Epithelial cell of prostate (primary cell): Measurements from ENCODE around the gene ARMS2.

Experiments
- DNase-seq: peaks from one replicate; pipeline ENCODE4 v3.0.0-alpha.2; 2011; ENCODE audit warnings: low read depth, low spot score
- H3K27ac ChIP-seq: fragments of 450-650 bp; 2 replicates; pipeline ENCODE4 v1.5.1; 2017; ENCODE audit warnings: mild to moderate bottlenecking

Gene ARMS2

GRCh38 chr10:122449153-122449552 is 5.3 kb upstream of the ARMS2 start:
- DNase-seq: no peak
- no peak overlapping the region for H3K27ac ChIP-seq

GRCh38 chr10:122450353-122450990 is 4.0 kb upstream of the ARMS2 start:
- H3K27ac ChIP-seq: no peak overlapping the region
- DNase-seq: no peak

GRCh38 chr10:122454071-122454470 is 382 bp upstream of the ARMS2 start:
- no peak overlapping the region for H3K27ac ChIP-seq
- DNase-seq: no peak

- no peak for DNase-seq
- H3K27ac ChIP-seq: no peak overlapping the region
These were observed 1.1 kb downstream of the ARMS2 start for GRCh38 chr10:122455376-122456079.

DNA sequence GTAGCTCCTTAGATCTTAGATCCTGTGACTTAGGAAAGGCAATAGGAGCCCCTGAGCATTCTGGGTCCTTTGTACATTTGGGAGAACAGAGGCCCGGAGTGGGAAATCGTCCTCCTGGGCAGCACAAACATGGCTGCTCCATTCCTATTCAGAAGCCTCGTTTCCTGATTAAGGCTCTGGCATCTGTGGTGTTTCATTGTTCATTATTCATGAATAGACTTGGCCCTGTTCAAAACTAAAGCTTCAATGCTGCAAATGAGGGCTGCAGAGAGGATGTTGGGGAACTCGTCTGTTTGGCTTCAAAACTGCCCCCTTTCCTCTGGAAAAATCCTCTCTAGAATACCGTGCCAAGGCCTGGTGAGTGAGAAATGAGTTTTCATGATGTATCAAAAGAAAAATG is 3.5 kb downstream of the ARMS2 start:
- H3K27ac ChIP-seq: no peak overlapping the region
- no peak for DNase-seq

- DNase-seq: no peak
- no peak overlapping the region for H3K27ac ChIP-seq
These were observed 4.2 kb downstream of the ARMS2 start for GRCh38 chr10:122458693-122459092.

DNA sequence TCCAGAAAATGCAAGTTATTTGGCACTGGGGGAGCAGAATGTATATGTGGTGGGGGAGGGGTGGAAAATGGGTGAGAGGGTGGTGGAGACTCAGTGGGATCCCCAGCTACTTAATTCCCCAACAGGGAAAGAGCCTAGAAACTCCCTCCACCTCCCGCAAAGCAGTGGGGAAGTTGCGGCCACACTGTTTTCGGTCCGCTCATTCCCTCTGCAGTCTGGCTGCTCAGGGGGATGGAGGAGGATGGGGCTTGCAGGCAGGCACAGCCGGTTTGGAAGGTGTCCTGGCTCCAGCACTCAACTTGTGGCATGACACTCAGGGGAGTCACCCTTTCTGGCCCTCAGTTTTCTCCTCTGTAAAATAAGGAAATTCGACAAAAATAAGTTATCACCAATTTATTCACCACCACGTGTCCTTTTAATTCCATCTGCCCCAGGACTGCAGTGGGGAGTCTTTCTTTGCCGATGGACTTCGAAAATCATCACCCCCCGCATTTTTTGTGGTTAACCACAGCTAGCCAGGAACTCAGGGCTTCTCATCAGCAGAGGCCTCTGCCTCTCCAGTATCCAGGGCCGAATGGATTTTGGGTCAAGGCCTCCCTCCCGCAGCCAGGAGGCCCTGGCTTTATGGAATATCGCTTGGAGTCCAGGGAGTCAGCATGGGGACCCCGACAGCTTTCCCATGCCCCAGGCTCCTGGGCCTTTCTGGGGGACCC is 5.3 kb downstream of the ARMS2 start:
- no peak overlapping the region for H3K27ac ChIP-seq
- DNase-seq: no peak

- no peak overlapping the region for H3K27ac ChIP-seq
- no peak for DNase-seq
These were observed 6.4 kb downstream of the ARMS2 start for GRCh38 chr10:122460891-122461293.

- peak within 1 kb of the TSS; percentile 26 for H3K27ac ChIP-seq
- DNase-seq: no peak
These were observed 6.9 kb downstream of the ARMS2 start, which contains the start of gene HTRA1 for GRCh38 chr10:122461367-122461728. Gene HTRA1 (plus strand): TSS chr10:122461553. CDS start chr10:122461653, 100 bp downstream.

DNA sequence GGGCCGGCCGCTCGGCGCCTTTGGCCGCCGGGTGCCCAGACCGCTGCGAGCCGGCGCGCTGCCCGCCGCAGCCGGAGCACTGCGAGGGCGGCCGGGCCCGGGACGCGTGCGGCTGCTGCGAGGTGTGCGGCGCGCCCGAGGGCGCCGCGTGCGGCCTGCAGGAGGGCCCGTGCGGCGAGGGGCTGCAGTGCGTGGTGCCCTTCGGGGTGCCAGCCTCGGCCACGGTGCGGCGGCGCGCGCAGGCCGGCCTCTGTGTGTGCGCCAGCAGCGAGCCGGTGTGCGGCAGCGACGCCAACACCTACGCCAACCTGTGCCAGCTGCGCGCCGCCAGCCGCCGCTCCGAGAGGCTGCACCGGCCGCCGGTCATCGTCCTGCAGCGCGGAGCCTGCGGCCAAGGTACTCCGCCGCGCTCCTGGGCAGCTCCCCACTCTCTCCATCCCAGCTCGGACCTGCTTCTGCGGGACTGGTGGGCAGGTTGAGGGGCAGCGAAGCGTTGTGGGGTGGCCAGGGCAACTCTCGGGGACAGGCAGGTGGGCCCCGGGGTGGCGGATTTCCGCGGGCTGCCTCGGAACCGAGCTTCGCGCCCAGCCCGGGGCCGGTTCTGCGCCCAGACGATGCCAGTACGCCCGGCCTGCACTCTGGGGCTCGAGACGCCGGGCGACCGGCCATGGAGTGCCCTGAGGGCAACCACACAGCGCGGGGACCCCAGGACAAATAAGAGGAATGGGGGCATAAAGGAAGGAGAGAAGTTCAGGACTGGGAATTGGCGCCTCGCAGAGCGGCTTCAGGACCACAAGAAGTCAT is 7.5 kb downstream of the ARMS2 start:
- peak overlapping the region; percentile 26 for H3K27ac ChIP-seq
- no peak for DNase-seq

- H3K27ac ChIP-seq: peak overlapping the region; percentile 26
- no peak for DNase-seq
These were observed 8.3 kb downstream of the ARMS2 start for GRCh38 chr10:122462533-122463465.

DNA sequence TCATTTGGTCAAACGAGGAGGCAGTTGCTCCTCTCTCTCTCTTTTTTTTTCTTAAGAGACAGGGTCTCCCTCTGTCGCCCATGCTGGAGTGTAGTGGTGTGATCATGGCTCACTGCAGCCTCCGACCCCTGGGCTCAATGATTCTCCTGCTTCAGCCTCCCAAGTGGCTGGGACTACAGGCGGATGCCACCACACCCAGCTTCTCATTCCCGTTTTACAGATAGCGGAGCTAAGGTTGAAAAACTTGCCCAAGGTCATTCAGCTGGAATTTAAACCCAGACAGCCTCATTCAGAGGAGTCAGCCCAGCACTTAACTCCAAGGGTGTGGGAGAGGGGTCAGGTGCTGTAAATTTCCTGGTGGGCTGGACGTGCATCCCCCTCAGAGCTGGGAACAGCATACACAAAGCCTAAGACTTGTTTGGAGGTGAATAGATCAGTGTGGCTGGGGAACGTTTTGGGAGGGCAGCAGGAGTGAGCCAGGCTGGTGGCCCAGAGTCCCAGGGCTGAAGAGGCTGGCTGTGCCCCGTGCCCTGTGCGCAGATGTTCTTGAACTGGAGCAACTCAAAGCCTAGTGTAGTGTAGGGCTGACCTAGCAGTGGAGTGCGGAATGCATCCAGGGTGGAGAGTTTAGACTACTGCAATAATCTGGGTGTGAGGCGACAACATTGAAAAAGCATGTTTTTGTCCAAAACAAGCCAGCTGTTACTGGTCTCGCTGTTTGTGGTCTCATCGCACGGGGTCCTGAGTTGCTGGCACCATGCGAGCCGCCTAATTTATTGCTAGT is 9.2 kb downstream of the ARMS2 start:
- H3K27ac ChIP-seq: no peak overlapping the region
- no peak for DNase-seq

DNA sequence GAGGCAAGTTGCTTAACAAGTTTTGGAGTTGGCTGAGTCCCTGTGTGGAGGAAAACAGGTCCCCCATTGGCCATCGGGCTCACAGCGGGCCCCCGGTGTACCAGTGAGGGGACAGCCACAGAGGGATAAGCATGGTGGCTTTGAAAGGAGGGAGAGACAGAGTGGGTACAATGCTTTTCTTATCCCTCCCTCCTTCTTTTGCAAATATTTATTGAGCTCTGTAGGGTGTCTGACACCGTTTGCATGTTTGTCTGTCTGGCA is 9.7 kb downstream of the ARMS2 start:
- H3K27ac ChIP-seq: no peak overlapping the region
- no peak for DNase-seq

DNA sequence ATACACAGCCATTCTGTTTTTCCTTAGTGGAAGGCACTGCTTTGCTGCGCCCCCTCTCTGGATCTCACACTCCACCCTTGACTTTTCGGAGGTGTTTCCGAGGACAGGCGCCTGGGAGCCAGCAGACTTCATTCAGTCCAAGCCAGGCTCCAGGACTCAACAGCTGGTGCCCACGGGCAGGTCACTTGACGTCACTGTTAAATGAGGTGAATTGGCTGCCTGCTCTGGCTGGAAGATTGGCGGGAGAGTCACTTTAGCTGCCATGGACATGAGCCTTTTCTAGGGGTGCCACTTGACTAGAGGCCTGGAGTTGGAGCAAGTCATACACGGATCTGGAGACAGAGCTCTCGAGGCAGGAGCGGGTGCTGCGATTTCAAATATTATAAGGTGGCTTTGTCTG is 10.1 kb downstream of the ARMS2 start:
- DNase-seq: no peak
- H3K27ac ChIP-seq: no peak overlapping the region

GRCh38 chr10:122465401-122466040 is 11.1 kb downstream of the ARMS2 start:
- H3K27ac ChIP-seq: no peak overlapping the region
- DNase-seq: no peak

DNA sequence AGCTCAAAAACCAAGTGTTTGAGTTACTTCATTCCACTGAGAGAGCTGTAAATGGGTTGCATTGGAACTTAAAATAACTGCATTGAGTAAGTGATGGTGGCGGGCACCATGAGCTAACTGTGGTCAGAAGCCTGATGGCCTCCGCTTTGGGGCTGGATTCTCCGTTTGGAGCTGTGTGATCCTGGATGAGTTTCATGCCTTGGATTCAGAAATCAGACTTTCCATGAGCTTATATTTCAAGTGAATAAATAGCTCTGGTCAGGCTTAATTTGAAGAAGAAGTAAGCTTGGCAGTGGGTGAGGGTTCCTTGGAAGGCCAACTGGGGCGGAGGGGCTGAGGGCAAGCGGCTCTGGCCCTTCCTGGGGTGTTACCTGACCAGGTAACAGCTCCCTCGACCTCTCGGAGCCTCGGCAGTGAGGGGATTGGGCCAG is 12.5 kb downstream of the ARMS2 start:
- no peak for DNase-seq
- no peak overlapping the region for H3K27ac ChIP-seq

DNA sequence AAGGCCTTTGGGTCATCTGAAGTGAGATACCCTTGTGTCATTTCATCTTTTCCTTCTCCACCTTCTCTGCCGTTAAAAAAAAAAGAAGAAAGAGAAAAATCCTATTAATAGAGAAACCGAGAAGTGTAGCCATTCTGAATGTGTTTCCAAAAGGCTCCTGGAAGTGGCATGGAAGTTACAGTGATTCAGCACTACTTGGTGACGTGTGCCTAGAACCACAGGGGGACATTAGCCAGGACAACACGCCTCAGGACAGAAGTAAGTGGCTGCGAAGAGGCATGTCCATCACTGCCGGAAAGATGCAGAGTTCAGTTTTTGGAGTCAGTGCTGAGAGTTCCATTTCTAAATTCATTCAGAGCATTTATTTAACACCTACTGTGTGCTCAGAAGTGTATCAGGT is 13.2 kb downstream of the ARMS2 start:
- DNase-seq: no peak
- no peak overlapping the region for H3K27ac ChIP-seq

DNA sequence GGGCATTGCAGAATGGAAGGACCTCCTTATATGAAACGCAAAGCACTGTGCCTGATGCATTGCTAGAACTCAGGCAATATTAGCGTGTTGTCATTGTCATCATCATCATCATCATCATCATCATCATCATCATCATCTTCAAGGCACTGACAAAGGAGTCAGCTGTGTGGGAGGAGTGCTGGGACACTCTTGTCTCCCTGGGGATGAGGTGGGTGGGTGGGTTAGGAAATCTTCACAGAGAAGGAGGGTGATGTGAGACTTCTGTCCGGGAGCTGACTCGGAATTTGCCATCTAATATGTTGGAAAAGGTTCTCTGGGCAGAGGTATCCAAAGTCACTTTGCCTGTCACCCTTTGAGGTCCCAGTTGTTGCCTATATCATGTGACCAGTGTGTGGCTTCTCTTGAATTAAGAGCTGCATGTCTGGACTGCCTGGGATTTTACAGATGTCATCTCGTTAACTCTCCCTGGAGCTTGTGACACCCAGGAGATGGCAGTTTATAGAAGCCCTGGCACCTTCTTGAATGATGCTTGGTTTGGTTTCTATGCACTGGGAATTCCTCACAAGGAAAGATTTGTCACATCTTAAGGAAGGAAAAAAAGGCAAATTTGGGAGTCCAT is 14.0 kb downstream of the ARMS2 start:
- DNase-seq: no peak
- H3K27ac ChIP-seq: peak overlapping the region; percentile 71
